Pancreas (tissue), 10 donors: ENCODE results near the gene CHST11. TPM values are rescaled to one million over a fixed set of nuclear protein-coding genes. Genes with fewer than 3 reads are reported as not detected.

Experiments
- ATAC-seq, 4 donors: fragments of 200-7000 bp; cut with Tn5 transposase; one replicate each; pipeline versions ENCODE4 v1.8.0 to v1.9.1; 2020; ENCODE audit warnings: mild to moderate bottlenecking in 4 of 4, moderate library complexity in 4 of 4
- DNase-seq, 6 donors: peaks; one replicate each; pipeline ENCODE4 v3.0.0-alpha.2; 2020
- FAIRE-seq: peaks from 2 replicates; lab custom pipeline; 2012; peaks lifted over from hg19 to GRCh38; lab: Jason Lieb, UNC
- H3K27ac ChIP-seq, 4 donors: fragments of 200-600 bp; sonication (generic); 1 replicate in 3 of 4; 2 replicates in 1 of 4; pipeline versions ENCODE4 v1.5.0 to v1.8.0; 2020
- H3K27me3 ChIP-seq, 4 donors: fragments of 200-600 bp; one replicate each; pipeline ENCODE4 v1.8.0; 2021
- H3K36me3 ChIP-seq, 3 donors: fragments of 200-600 bp; sonication (generic) in 1 of 3; one replicate each; pipeline versions ENCODE4 v1.5.0 to v1.8.0; 2020 to 2021
- H3K4me1 ChIP-seq, 3 donors: fragments of 200-600 bp; one replicate each; pipeline ENCODE4 v1.8.0; 2021
- H3K4me3 ChIP-seq, 4 donors: fragments of 200-600 bp; sonication (generic) in 2 of 4; one replicate each; pipeline versions ENCODE4 v1.5.0 to v1.8.0; 2020 to 2021
- H3K9me3 ChIP-seq, 4 donors: fragments of 200-600 bp; one replicate each; pipeline ENCODE4 v1.8.0; 2021
- CTCF ChIP-seq, 4 donors: fragments of 200-600 bp; sonication (generic) in 3 of 4; IDR thresholded peaks; one replicate each; pipeline versions ENCODE4 v1.5.0 to v1.8.0; 2021; ENCODE audit warnings: antibody characterized with exemption in 4 of 4
- WGBS, 2 donors: extraction: QIAGEN DNeasy Blood & Tissue Kit; methylation state at CpG; one replicate each; pipeline ENCODE4 v1.1.7; 2013; 5-methylcytosine and 5-hydroxymethylcytosine counted together
- intact Hi-C, 3 donors: fragments of 100-400 bp; cut with DNase I; formaldehyde crosslinking; loops; one replicate each; pipeline versions ENCODE4 v1.11.1 to v1.14.2; 2022
- polyA plus RNA-seq, 2 donors: library from polyadenylated mRNA; stranded (reverse); fragments of 200-250 nt; gene quantifications; one replicate each; pipeline ENCODE4 v1.2.3, GENCODE V29; 2013
- total RNA-seq, 6 donors: library from RNA; stranded (reverse); fragmentation: NEBNext Ultra II Directional in 4 of 6; extraction: Animal tissue kit (Norgen Biotek cat#: 25700) in 4 of 6; gene quantifications; one replicate each; pipeline versions ENCODE4 v1.2.1 to v1.2.4, GENCODE V29; 2021 to 2023
- donor health status: healthy with polysubstance abuse.
- donor health status: DM: no; HTN: no; CAD: no; lungs with moderate emphysema.
- donor health status: DM: no; HTN: no; CAD: no.
- donor health status: control.
- donor health status: control.
- donor health status: Bipolar disorder and iron deficiency.
- donor health status: DM: yes; HTN: yes; CAD: no.
- donor health status: DM: no; HTN: no; CAD: no.
- donor health status: DM: no; HTN: no; CAD: no.
- donor health status: DM: yes; HTN: yes; CAD: no.

Gene CHST11
- total and polyA plus RNA-seq, 8 donors: 1.1 to 14.8 (median 7.8) TPM

- Histone ChIP-seq H3K4me1 (peaks cover 0 to 11% (median 0%) of the 10 kb centered on the region in 3 donors), H3K9me3 (no peaks in the 10 kb centered on the region), H3K36me3 (no peaks in the 10 kb centered on the region), H3K27ac (no peak overlapping the region), H3K4me3 (no peak overlapping the region), H3K27me3 (no peaks in the 10 kb centered on the region)
- TF ChIP-seq CTCF (IDR thresholded peaks at IDR 0.05): no peak
- ATAC-seq (no peak), FAIRE-seq (no peak), DNase-seq (no peak)
- 94 to 100% methylated on average over 1 of the region's 1 CpG for WGBS, 2 donors
- intact Hi-C loops: no loop called here
These were observed 337.2 kb downstream of the CHST11 start for GRCh38 chr12:104793968-104794367.

- DNase-seq (no peak), ATAC-seq (no peak), FAIRE-seq (no peak)
- Histone ChIP-seq H3K4me3 (no peak overlapping the region), H3K4me1 (peaks cover 0 to 16% (median 10%) of the 10 kb centered on the region in 3 donors), H3K27me3 (no peaks in the 10 kb centered on the region), H3K9me3 (no peaks in the 10 kb centered on the region), H3K36me3 (no peaks in the 10 kb centered on the region), H3K27ac (no peak overlapping the region)
- TF ChIP-seq CTCF (IDR thresholded peaks at IDR 0.05): no peak
- intact Hi-C loops: no loop called here
These were observed 339.7 kb downstream of the CHST11 start for GRCh38 chr12:104796475-104796862.

GRCh38 chr12:104799458-104799857 lies 342.7 kb downstream of the CHST11 start:
- Histone ChIP-seq H3K4me3 (no peak overlapping the region), H3K9me3 (no peaks in the 10 kb centered on the region), H3K4me1 (peaks cover 7 to 12% (median 10%) of the 10 kb centered on the region in 3 donors), H3K27me3 (no peaks in the 10 kb centered on the region), H3K27ac (no peak overlapping the region), H3K36me3 (no peaks in the 10 kb centered on the region)
- intact Hi-C loops: no loop called here
- ATAC-seq: no peak
- no peak for FAIRE-seq
- TF ChIP-seq CTCF (IDR thresholded peaks at IDR 0.05): no peak
- DNase-seq: no peak
- 97 to 98% methylated on average over 1 of the region's 1 CpG for WGBS, 2 donors

- ATAC-seq (peak; percentile 60 to 89 (median 76)), DNase-seq (peak in 1 of 6 donors; percentile 45), FAIRE-seq (no peak)
- 34 to 36% methylated on average over 4 of the region's 4 CpGs for WGBS, 2 donors
- Histone ChIP-seq H3K36me3 (no peaks in the 10 kb centered on the region), H3K9me3 (no peaks in the 10 kb centered on the region), H3K4me3 (no peak overlapping the region), H3K27ac (peak overlapping the region in 1 of 4 donors; percentile 15), H3K4me1 (peaks cover 7 to 12% (median 10%) of the 10 kb centered on the region in 3 donors), H3K27me3 (no peaks in the 10 kb centered on the region)
- TF ChIP-seq CTCF (IDR thresholded peaks at IDR 0.05): no peak
- intact Hi-C loops: no loop called here
These were observed 344.3 kb downstream of the CHST11 start for GRCh38 chr12:104801005-104801404.

- Histone ChIP-seq H3K36me3 (no peaks in the 10 kb centered on the region), H3K9me3 (no peaks in the 10 kb centered on the region), H3K27me3 (no peaks in the 10 kb centered on the region), H3K27ac (peak overlapping the region in 1 of 4 donors; percentile 15), H3K4me3 (no peak overlapping the region), H3K4me1 (peaks cover 7 to 12% (median 10%) of the 10 kb centered on the region in 3 donors)
- intact Hi-C loops: no loop called here
- DNase-seq (no peak), FAIRE-seq (no peak), ATAC-seq (peak in 3 of 4 donors; percentile 56 to 71 (median 60))
- TF ChIP-seq CTCF (IDR thresholded peaks at IDR 0.05): no peak
These were observed 344.7 kb downstream of the CHST11 start for GRCh38 chr12:104801427-104801826.
